Neural cell (in vitro differentiated cells): ENCODE results near the gene MAST4. TPM values are rescaled to one million over a fixed set of nuclear protein-coding genes. Genes with fewer than 3 reads are reported as not detected.
A peak's percentile ranks its signal among the peaks of the same experiment; 100 is the strongest.

Source experiments
- H2AFZ ChIP-seq: fragments of 200-600, 300-800 bp; sonication (generic), shearing (Covaris generic); 2 replicates; pipeline ENCODE4 v1.6.0; 2014; ENCODE audit warnings: low read depth, mild to moderate bottlenecking, antibody characterized with exemption, low read length, moderate library complexity
- H3F3A ChIP-seq: fragments of 200-600 bp; shearing (Covaris generic); 2 replicates; pipeline ENCODE4 v1.6.1; 2016; ENCODE audit warnings: mild to moderate bottlenecking, moderate library complexity, mixed read lengths, antibody characterized with exemption, low read length; ENCODE audit not compliant: insufficient read depth, poor library complexity, severe bottlenecking
- H3K27ac ChIP-seq: fragments of 200-600, 300-800 bp; sonication (generic), shearing (Covaris generic); 2 replicates; pipeline ENCODE4 v1.5.1; 2014; ENCODE audit warnings: mild to moderate bottlenecking, low read length, moderate library complexity
- H3K27me3 ChIP-seq: fragments of 300-800, 200-600 bp; sonication (generic), shearing (Covaris generic); 2 replicates; pipeline ENCODE4 v1.6.0; 2014; ENCODE audit warnings: mild to moderate bottlenecking, low read depth, low read length, moderate library complexity; ENCODE audit not compliant: insufficient read depth
- H3K36me3 ChIP-seq: fragments of 300-800, 200-600 bp; sonication (generic), shearing (Covaris generic); 2 replicates; pipeline ENCODE4 v1.5.1; 2014; ENCODE audit warnings: mild to moderate bottlenecking, antibody characterized with exemption, low read length, moderate library complexity; ENCODE audit not compliant: insufficient read depth
- H3K4me2 ChIP-seq: fragments of 300-800, 200-600 bp; sonication (generic), shearing (Covaris generic); 2 replicates; pipeline ENCODE4 v1.6.0; 2014; ENCODE audit warnings: mild to moderate bottlenecking, low read length
- H3K4me3 ChIP-seq: fragments of 300-800, 200-600 bp; sonication (generic), shearing (Covaris generic); 2 replicates; pipeline ENCODE4 v1.5.1; 2014; ENCODE audit warnings: mild to moderate bottlenecking, low read length, moderate library complexity
- H3K79me2 ChIP-seq: fragments of 200-600 bp; shearing (Covaris generic); replicated peaks from 2 replicates; pipeline ENCODE4 v1.6.0; 2014; ENCODE audit warnings: mild to moderate bottlenecking, low read length, moderate library complexity; ENCODE audit not compliant: insufficient read depth
- H3K9ac ChIP-seq: fragments of 300-800, 200-600 bp; sonication (generic), shearing (Covaris generic); 2 replicates; pipeline ENCODE4 v1.6.1; 2016; ENCODE audit warnings: mild to moderate bottlenecking, low read length, mixed read lengths
- H3K9me2 ChIP-seq: fragments of 200-600 bp; shearing (Covaris generic); 2 replicates; pipeline ENCODE4 v1.6.1; 2016; ENCODE audit warnings: mild to moderate bottlenecking, low read length, mixed read lengths; ENCODE audit not compliant: insufficient read depth
- H3K9me3 ChIP-seq: fragments of 200-600, 300-800 bp; sonication (generic), shearing (Covaris generic); 2 replicates; pipeline ENCODE4 v1.6.1; 2016; ENCODE audit warnings: mild to moderate bottlenecking, mixed run types, low read length, moderate library complexity, mixed read lengths
- H4K20me1 ChIP-seq: fragments of 200-600 bp; shearing (Covaris generic); 2 replicates; pipeline ENCODE4 v1.6.1; 2016; ENCODE audit warnings: mild to moderate bottlenecking, mixed run types; ENCODE audit not compliant: insufficient read depth
- EP300 ChIP-seq: fragments of 450-650 bp; conservative IDR thresholded peaks from 2 replicates; pipeline ENCODE4 v1.6.1; 2014; ENCODE audit warnings: antibody characterized with exemption, mild to moderate bottlenecking, moderate library complexity; ENCODE audit not compliant: poor library complexity, severe bottlenecking
- EZH2 ChIP-seq: fragments of 200-600, 300-800 bp; shearing (Covaris generic), sonication (generic); IDR thresholded peaks from 2 replicates; pipeline ENCODE4 v1.6.1; 2014; ENCODE audit warnings: antibody characterized with exemption, low read length, borderline replicate concordance, mild to moderate bottlenecking; ENCODE audit not compliant: insufficient read depth, poor library complexity, severe bottlenecking
- MXI1 ChIP-seq: fragments of 450-650 bp; conservative IDR thresholded peaks from 2 replicates; pipeline ENCODE4 v1.6.1; 2014; ENCODE audit warnings: antibody characterized with exemption, mild to moderate bottlenecking; ENCODE audit not compliant: poor library complexity, severe bottlenecking
- POLR2AphosphoS5 ChIP-seq: IDR thresholded peaks from 2 replicates; pipeline ENCODE4 v1.6.1; 2012
- RAD21 ChIP-seq: fragments of 450-650 bp; conservative IDR thresholded peaks from 2 replicates; pipeline ENCODE4 v1.6.1; 2014; ENCODE audit warnings: antibody characterized with exemption, mild to moderate bottlenecking, moderate library complexity
- SMC3 ChIP-seq: fragments of 450-650 bp; conservative IDR thresholded peaks from 2 replicates; pipeline ENCODE4 v1.6.1; 2014; ENCODE audit warnings: antibody characterized with exemption, mild to moderate bottlenecking, moderate library complexity; ENCODE audit not compliant: poor library complexity
- TAF1 ChIP-seq: IDR thresholded peaks from 2 replicates; pipeline ENCODE4 v1.6.1; 2012; ENCODE audit warnings: low read depth
- polyA plus RNA-seq: library from polyadenylated mRNA; depleted of rRNA; stranded (reverse); fragments of >200 nt; gene quantifications from 2 replicates; pipeline ENCODE4 v1.2.3, GENCODE V29; 2014
- TF ChIP-seq, protein P1 (sequence below): fragments of 450-650 bp; IDR thresholded peaks from 2 replicates; pipeline ENCODE4 v1.5.1; 2014; ENCODE audit warnings: antibody characterized with exemption, mild to moderate bottlenecking, moderate library complexity; ENCODE audit not compliant: poor library complexity, severe bottlenecking
- TF ChIP-seq, protein P2 (sequence below): IDR thresholded peaks from 2 replicates; pipeline ENCODE4 v1.6.1; 2012; ENCODE audit warnings: borderline replicate concordance

MAST4 gene
- polyA plus RNA-seq, 1 donor from 2014 or later = 2.3 TPM

DNA sequence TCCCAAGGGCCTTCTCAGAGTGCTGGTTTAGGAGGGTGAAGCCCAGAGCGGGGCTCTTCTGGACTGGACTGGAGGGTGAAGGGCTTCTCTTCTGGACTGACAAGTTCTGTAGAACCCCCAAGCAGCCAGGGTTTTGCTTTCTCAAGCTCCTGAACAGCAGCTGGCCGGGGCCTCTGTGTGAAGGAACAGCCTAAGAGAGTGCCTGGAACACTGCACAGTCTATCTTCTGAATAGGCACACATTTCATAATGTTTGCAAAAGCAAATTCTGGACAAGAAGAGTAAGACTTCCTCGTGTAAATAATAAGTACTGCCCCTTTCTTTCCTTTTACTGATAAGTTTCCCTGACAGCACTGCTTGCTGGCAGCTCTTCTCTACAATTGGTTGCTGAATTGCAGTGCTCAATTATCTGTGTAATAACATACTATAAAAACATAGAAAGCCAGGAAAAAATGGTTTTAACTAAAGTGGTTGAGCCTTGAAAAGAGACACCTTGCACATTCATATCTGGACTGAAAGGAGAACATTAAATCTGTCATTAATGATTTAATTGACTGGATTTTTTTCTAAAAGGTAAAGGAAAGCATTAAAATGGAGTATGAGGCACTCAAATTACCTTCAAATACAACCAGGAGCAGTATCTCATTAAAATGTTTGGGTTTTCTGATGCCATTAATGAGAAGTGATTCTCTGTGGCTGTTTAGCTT, 20.5 kb downstream of the MAST4 start:
- Histone ChIP-seq H3K36me3 (no peaks in the 10 kb centered on the region), H4K20me1 (no peaks in the 10 kb centered on the region), H2AFZ (peak overlapping the region; percentile 9), H3F3A (no peaks in the 10 kb centered on the region), H3K79me2 (no peaks in the 10 kb centered on the region), H3K9me3 (no peaks in the 10 kb centered on the region), H3K9ac (no peak overlapping the region), H3K27me3 (no peaks in the 10 kb centered on the region), H3K9me2 (no peaks in the 10 kb centered on the region), H3K27ac (no peak overlapping the region), H3K4me3 (no peak overlapping the region), H3K4me2 (no peak overlapping the region)
- TF ChIP-seq RAD21 = no peak
- TF ChIP-seq POLR2AphosphoS5 = peak; percentile 14
- no peak for TF ChIP-seq EZH2

DNA sequence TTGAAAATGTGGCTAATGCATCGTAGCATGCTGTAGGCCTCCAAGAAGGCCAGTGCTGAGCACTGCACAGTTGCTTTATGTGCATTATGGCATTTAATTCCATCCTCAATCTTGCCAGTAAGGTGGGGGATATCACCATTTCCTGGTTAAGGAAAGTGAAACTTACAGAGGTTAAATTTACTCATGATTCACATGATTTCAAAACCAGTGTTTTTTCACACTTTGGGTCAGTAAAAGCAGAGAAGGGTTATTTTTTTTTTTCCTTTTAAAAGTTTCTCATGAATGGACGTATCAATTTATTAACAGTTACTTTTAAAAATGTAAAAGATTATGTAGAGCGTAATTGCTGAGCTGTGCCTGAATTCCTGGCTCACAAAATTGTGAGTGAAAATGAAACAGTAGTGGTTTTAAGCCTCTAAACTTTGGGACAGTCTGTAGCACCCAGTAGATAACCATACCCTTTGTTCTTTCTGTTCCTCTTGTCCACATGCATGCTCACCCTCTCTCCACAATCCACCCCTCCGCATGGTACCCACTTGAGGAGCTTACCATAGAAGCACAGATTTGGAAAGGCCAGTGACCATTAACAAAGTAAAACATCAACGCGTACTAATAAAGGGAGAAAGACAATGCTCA, 21.2 kb downstream of the MAST4 start:
- H3K9me2 ChIP-seq = no peaks in the 10 kb centered on the region
- H3K9me3 ChIP-seq = no peaks in the 10 kb centered on the region
- H2AFZ ChIP-seq = peak overlapping the region; percentile 9
- H3K36me3 ChIP-seq = no peaks in the 10 kb centered on the region
- no peaks in the 10 kb centered on the region for H3F3A ChIP-seq
- no peak overlapping the region for H3K27ac ChIP-seq
- H3K79me2 ChIP-seq = no peaks in the 10 kb centered on the region
- no peak overlapping the region for H3K4me3 ChIP-seq
- no peak for TF ChIP-seq MXI1
- no peak for TF ChIP-seq RAD21
- TF ChIP-seq, protein P1, sequence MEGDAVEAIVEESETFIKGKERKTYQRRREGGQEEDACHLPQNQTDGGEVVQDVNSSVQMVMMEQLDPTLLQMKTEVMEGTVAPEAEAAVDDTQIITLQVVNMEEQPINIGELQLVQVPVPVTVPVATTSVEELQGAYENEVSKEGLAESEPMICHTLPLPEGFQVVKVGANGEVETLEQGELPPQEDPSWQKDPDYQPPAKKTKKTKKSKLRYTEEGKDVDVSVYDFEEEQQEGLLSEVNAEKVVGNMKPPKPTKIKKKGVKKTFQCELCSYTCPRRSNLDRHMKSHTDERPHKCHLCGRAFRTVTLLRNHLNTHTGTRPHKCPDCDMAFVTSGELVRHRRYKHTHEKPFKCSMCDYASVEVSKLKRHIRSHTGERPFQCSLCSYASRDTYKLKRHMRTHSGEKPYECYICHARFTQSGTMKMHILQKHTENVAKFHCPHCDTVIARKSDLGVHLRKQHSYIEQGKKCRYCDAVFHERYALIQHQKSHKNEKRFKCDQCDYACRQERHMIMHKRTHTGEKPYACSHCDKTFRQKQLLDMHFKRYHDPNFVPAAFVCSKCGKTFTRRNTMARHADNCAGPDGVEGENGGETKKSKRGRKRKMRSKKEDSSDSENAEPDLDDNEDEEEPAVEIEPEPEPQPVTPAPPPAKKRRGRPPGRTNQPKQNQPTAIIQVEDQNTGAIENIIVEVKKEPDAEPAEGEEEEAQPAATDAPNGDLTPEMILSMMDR = no peak
- TF ChIP-seq SMC3 = no peak
- no peak for TF ChIP-seq EZH2
- TF ChIP-seq POLR2AphosphoS5 = no peak
- no peak for TF ChIP-seq TAF1
- TF ChIP-seq, protein P2, sequence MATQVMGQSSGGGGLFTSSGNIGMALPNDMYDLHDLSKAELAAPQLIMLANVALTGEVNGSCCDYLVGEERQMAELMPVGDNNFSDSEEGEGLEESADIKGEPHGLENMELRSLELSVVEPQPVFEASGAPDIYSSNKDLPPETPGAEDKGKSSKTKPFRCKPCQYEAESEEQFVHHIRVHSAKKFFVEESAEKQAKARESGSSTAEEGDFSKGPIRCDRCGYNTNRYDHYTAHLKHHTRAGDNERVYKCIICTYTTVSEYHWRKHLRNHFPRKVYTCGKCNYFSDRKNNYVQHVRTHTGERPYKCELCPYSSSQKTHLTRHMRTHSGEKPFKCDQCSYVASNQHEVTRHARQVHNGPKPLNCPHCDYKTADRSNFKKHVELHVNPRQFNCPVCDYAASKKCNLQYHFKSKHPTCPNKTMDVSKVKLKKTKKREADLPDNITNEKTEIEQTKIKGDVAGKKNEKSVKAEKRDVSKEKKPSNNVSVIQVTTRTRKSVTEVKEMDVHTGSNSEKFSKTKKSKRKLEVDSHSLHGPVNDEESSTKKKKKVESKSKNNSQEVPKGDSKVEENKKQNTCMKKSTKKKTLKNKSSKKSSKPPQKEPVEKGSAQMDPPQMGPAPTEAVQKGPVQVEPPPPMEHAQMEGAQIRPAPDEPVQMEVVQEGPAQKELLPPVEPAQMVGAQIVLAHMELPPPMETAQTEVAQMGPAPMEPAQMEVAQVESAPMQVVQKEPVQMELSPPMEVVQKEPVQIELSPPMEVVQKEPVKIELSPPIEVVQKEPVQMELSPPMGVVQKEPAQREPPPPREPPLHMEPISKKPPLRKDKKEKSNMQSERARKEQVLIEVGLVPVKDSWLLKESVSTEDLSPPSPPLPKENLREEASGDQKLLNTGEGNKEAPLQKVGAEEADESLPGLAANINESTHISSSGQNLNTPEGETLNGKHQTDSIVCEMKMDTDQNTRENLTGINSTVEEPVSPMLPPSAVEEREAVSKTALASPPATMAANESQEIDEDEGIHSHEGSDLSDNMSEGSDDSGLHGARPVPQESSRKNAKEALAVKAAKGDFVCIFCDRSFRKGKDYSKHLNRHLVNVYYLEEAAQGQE = no peak
- TF ChIP-seq EP300 = no peak
- H3K4me2 ChIP-seq = no peak overlapping the region
- no peak overlapping the region for H3K9ac ChIP-seq
- no peaks in the 10 kb centered on the region for H4K20me1 ChIP-seq
- H3K27me3 ChIP-seq = no peaks in the 10 kb centered on the region
